NCI-H128 (cell line): Measurements from ENCODE around the gene BCAR3.

Source experiments
- DNase-seq: peaks from one replicate; lab custom pipeline; 2025; ENCODE audit not compliant: unreplicated experiment; lab: John Stamatoyannopoulos, UW

BCAR3 gene

DNA sequence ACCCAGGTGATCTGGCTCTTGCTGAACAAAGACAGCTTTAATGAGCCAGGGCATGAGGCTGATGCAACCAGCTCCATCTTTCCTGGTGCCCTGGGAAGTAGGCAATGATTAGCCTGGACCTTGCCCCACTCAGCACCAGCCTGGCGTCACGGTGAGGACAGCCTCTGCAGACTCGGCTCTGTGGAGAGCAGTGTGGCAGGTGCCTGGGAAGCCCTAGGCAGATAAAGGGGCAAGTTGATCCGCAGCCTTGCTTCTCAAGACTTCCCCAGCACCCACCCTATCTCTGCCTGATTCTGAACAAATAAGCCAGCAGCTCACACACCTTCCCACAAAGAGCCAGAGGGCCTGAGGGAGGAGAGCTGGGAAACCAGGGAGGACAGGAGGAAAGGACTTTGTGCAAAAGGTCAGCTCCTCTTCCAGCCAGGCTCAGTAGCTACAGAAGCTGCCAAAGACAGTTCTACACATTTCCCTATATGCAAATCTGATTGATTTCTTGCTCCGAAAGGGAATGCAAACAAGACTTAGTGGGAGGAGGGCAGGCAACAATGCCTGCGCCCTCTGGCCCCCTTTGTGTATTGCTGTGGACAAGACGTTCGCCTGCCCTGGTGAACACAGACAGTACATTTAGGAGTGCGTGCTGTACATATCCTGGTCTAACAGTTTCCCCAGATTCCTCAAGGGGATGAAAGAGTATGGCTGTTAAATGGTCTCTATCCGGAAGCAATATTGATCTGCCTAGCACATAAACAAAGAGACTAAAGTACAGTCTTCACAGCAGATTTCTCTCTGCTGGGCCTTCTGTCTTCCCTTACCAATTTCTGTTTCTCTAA lies 63.8 kb downstream of the BCAR3 start:
- no peak for DNase-seq

GRCh38 chr1:93616996-93617669 lies 64.5 kb downstream of the BCAR3 start:
- no peak for DNase-seq

DNA sequence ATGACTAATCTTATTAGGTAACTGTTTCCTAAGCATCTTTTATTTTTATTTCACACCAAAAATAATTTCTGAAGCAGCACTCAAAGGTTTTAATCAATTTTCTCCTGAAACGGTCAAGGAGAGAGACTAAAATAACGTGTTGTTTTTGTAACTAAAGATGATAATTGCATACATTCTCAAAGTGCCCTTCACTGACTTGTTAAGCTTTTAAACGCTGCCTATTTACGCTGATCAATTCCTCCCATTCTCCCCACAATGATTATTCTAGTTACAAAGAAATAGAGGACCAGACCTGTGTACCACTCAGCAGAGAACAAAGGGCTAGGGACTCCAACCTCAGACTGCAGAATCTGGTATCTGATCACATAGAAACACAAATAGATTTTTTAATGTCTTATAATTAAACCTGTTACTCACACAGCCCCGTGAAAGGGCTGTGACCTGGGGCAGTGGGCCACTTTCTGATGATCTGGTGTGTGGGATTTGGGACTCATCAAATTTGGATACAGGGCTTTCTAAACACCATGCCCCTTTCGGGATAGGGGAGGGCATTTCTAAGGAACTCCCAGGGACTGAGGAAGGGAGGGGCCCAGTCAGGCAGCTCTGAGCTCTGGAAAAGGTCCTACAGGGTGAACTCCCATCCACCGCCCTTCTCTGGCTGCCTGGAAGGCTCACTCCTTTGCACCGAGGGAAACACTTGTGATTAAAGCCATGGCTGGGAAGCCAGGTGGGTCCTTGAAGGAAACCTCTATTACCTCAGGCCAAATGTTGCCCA lies 65.2 kb downstream of the BCAR3 start:
- DNase-seq: no peak

DNA sequence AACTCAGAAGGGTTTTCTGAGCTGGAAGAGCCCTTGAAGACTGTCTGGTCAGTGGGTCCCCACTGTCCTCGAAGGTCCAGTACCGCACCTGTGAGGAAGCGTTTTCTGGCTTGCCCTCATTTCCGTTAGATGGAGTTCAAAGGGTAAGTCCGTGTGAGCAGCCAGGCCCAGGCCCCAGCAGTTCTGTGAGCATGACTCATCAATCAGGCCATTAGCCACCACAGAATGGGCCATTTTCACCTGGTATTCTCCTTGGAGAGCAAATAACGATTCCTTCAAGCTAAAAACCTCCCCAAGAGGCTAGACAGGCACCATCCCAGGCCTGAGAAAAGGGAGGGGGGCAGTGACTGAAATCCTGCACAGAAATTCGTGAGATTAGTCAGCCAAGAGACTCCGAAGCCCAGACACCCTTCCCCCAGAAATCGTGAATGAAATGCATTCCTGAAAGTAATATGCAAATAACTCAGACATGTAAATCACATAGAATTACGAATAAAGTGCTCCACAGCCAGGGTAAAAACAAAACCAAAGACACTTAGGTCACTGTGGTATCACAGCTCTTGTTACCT lies 66.0 kb downstream of the BCAR3 start:
- DNase-seq: no peak

DNA sequence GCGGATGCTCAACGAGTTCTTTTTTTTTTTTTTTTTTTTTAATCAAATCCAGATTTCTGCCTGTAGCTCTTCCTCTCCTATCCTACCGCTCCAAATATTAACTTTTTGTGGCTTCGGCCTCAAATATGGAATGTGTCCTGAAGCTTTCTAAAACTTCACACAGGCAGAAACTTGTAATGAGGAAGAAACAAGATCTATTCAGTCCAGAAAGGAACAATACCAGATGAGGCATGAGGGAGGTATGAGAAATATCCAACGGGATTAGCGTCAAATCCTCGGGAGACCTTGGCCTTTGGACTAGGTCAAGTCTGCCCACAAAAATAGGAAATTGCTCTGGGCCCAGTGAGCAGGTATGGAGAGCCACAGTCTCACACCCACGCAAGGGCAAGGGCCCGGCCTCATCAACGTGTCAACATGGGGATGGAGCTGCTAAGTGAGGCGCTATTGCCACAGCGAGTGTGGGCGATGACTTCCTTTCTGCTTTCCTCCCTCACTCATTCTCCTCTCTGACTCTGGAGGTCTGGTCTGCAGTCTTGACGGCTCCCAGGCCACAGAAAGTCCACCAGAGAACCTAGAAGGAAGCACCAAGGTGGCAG lies 66.6 kb downstream of the BCAR3 start:
- DNase-seq: no peak

GRCh38 chr1:93614541-93614940 lies 67.1 kb downstream of the BCAR3 start:
- no peak for DNase-seq

- DNase-seq: no peak
These were observed 67.7 kb downstream of the BCAR3 start for GRCh38 chr1:93613898-93614297.

- DNase-seq: no peak
These were observed 69.1 kb downstream of the BCAR3 start for GRCh38 chr1:93612510-93612909.

- DNase-seq: no peak
These were observed 70.0 kb downstream of the BCAR3 start for GRCh38 chr1:93611668-93612067.

GRCh38 chr1:93609536-93609935 lies 72.1 kb downstream of the BCAR3 start:
- no peak for DNase-seq

DNA sequence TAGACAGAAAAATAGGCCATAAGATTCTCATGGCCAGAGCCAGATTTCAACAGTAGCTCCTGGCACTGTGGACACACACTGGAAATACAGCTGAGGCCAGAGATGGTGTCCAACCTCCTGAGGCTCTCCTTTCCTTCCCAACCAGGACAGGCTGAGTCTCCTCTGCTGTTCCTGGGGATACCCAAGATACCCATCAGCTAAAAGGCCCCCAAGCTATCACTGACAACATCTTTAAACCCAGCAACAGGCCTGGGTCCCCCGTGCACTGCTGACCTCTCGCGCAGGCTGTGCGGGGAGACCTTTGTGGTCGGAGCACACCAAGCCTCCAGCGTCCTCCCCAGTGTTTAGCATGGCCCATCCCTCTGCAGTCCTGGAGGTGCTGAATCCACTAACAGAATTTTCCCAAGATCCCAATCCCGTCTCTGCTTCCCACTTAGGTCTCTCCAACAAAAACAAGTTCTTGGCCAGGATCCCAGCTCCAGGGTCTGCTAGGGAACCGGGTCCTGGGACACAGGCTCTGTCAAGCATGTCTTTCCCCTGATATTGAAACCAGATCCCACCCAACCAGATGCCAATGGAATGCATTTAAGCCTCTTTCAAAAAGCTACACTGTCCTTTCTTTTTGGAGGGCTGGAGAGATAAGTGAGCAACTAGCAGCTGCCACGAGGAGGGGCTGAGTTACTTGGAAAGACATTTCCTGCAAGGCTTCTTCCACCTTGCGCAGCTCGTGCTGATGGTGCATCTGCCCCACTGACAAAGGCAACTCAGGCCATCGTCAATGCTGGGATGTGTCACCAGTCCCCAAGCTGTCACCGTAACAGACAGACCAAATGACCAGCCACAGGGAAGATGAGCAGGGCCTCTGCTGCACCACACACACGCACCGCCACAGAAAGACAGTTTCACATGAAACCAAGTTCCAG lies 73.2 kb downstream of the BCAR3 start:
- no peak for DNase-seq

DNA sequence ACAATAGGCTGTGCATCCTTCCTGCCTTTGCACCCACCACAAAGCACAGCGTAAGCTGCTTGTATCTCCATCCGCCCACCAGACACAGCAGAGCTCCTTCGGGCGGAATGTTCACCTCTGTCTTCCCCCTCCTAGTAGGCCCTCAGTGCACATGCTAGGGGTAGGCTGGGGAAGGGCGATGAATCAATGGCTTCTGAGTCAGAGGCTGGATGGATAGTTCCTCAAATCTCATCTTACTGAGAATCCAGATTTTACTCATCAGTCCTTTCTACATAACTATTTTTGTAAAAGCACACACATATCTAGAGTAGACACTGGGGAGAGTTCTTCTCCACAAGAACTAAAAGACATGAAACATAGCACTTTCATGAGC lies 73.8 kb downstream of the BCAR3 start:
- DNase-seq: no peak

- no peak for DNase-seq
These were observed 75.7 kb downstream of the BCAR3 start for GRCh38 chr1:93605812-93606512.

- no peak for DNase-seq
These were observed 76.5 kb downstream of the BCAR3 start for GRCh38 chr1:93605026-93605568.

DNA sequence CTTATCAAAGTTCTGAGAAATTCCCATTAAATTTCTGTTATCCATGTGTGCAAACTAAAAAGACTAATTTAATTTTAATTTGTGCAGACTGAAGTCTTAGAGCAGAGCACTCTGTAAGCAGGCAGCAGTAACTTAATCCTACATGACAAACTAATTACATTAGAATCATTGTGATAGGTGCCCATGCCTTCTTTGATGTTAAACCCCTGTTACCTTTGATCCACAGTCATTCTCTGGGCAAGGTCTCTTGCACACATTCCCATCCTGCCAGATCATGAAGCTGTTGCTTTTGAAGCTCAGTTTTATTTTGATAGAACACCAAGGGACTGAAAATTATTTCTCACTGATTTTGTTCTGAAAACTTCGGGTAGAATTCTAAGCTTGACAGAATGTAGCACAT lies 77.2 kb downstream of the BCAR3 start:
- DNase-seq: no peak

DNA sequence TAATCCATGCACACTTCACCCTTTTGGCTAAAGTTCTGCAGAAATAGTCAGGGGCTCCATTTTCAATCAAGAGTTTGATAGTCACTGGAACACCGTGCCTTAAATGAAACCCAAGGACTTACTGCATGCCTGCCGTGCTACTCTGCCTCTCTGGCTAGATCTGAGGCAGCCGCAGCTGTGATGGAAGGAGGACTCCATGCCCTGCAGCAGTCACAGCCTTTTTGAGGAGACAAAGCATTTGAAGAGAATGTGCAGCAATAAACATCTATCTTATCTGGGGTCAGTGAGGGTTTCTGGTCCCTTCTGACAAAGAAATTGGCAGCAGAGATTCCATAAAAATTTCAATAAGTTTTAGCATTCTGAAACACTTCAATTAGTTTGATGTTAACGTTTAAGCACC lies 78.0 kb downstream of the BCAR3 start:
- no peak for DNase-seq

DNA sequence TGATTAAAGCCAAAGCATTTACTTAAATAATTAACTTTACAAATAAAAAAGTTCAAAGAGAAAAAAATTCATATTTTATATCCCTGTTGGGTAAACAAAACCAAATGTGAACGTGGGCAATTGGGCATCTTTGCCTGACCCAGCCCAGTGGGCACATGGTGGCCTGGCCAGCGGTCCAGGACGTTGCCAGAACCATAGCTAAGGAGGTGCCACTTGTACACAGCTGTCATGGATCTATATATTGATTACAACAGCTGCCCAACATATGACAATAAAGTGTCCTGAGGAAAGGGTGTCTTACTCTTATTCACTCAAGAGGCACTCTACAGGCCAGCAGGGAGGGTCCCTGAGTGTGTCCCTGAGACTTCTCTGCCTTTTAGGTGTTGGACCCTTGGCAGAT lies 78.5 kb downstream of the BCAR3 start:
- no peak for DNase-seq

DNA sequence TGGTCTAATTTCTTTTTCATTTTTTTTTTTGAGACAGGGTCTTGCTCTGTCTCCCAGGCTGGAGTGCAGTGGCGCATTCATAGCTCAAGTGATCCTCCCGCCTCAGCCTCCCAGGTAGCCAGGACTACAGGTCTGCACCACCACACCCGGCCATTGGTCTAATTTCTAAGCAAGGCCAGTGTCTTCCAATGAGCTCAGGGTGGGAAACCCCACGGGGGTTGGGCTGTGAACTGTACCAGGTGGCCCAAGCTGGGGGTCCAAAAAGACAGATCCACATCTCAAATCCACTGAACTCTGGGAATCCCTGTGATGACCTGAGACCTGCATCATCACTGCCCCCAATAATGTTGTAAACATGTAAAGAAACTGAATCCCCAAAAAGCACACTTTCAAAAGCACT lies 79.5 kb downstream of the BCAR3 start:
- DNase-seq: no peak

DNA sequence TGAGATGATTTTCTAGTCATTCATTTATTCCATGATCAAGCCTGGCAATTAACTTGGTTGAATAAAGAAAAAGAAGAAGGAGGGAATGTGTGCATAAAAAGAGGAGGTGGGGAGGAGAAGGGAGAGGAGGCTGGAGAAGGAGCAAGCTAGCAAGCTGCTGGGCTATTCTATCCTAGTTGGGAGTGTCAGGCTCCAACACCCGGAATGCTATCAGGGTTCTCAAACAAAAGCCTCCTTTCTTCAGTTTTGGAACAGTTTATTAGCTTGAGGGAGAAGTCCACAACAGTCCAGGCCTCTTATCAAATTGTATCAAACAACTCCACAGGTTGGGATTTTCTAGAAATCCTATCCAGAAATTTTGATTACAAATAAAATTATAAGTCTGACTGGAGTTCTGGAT lies 80.0 kb downstream of the BCAR3 start:
- no peak for DNase-seq
